PC-3 (cell line): ENCODE measurements around the gene LLGL2.

Source experiments
- CTCF ChIP-seq: fragments of 300-600 bp; sonication (generic); conservative IDR thresholded peaks from 2 replicates; pipeline ENCODE4 v1.5.1; 2017; ENCODE audit warnings: antibody characterized with exemption, low read depth, mild to moderate bottlenecking, low read length
- EZH2 ChIP-seq: fragments of 300-600 bp; sonication (generic); IDR thresholded peaks from one replicate; pipeline ENCODE4 v1.6.1; 2017; ENCODE audit warnings: antibody characterized with exemption, mild to moderate bottlenecking, low read length; ENCODE audit not compliant: unreplicated experiment

- TF ChIP-seq CTCF = no peak
- no peak for TF ChIP-seq EZH2
Observed at GRCh38 chr17:75557075-75557851, 31.8 kb downstream of the LLGL2 start.
